C4-2B (cell line): Measurements from ENCODE around the gene RBM39.

Experiments used
- ZFX ChIP-seq: fragments of 450-650 bp; IDR thresholded peaks from 2 replicates; pipeline ENCODE4 v1.6.1; 2017
- TF ChIP-seq, protein P1 (sequence below): fragments of 450-650 bp; conservative IDR thresholded peaks from 2 replicates; pipeline ENCODE4 v1.5.1; 2017; ENCODE audit warnings: mild to moderate bottlenecking

DNA sequence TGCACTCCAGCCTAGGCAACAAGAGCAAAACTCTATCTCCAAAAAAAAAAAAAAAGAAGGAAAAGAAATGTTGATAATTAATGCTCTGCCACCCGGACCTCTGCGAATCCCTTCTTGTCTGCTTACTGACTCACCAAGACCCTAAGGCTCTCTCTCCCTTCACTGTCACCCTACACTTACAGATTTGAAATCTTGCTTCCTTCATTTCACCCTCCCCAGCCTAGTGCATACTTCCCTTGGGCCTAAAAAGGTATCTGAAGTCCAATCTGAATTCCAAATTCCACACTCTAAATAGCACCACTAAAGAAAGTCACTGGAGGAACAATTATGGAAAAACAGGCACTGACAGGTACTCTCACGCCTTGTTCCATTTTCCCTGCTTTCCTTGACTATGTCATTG lies 20.4 kb upstream of the RBM39 start:
- TF ChIP-seq, protein P1, sequence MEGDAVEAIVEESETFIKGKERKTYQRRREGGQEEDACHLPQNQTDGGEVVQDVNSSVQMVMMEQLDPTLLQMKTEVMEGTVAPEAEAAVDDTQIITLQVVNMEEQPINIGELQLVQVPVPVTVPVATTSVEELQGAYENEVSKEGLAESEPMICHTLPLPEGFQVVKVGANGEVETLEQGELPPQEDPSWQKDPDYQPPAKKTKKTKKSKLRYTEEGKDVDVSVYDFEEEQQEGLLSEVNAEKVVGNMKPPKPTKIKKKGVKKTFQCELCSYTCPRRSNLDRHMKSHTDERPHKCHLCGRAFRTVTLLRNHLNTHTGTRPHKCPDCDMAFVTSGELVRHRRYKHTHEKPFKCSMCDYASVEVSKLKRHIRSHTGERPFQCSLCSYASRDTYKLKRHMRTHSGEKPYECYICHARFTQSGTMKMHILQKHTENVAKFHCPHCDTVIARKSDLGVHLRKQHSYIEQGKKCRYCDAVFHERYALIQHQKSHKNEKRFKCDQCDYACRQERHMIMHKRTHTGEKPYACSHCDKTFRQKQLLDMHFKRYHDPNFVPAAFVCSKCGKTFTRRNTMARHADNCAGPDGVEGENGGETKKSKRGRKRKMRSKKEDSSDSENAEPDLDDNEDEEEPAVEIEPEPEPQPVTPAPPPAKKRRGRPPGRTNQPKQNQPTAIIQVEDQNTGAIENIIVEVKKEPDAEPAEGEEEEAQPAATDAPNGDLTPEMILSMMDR = no peak
- TF ChIP-seq ZFX = no peak
